Thoracic aorta (tissue), 2 donors: ENCODE measurements around the gene NOS3. TPM values are rescaled to one million over a fixed set of nuclear protein-coding genes. Genes with fewer than 3 reads are reported as not detected.

Source experiments
- ATAC-seq: fragments of 150-250 bp; one replicate; pipeline ENCODE4 v1.8.0; 2017; ENCODE audit warnings: low read depth; ENCODE audit not compliant: insufficient number of reproducible peaks, low FRiP score
- DNase-seq: peaks from one replicate; pipeline ENCODE4 v3.0.0-alpha.2; 2020; ENCODE audit warnings: low spot score
- H3K27ac ChIP-seq, 2 donors: fragments of 200-600 bp; sonication (generic); 1 replicate in 1 of 2; 2 replicates in 1 of 2; pipeline ENCODE4 v1.5.1; 2016; ENCODE audit warnings: mild to moderate bottlenecking in 2 of 2, moderate library complexity in 2 of 2
- H3K27me3 ChIP-seq: fragments of 200-600 bp; sonication (generic); replicated peaks from 2 replicates; pipeline ENCODE4 v1.6.0; 2016; ENCODE audit warnings: mild to moderate bottlenecking; ENCODE audit not compliant: insufficient read depth
- H3K36me3 ChIP-seq: fragments of 200-600 bp; sonication (generic); one replicate; pipeline ENCODE4 v1.5.1; 2016
- H3K4me1 ChIP-seq, 2 donors: fragments of 200-600 bp; sonication (generic); 1 replicate in 1 of 2; 2 replicates in 1 of 2; pipeline versions ENCODE4 v1.5.1 to v1.6.0; 2016; ENCODE audit warnings: low read depth in 2 of 2, mild to moderate bottlenecking in 1 of 2; ENCODE audit not compliant: control insufficient read depth in 1 of 2
- H3K4me3 ChIP-seq: fragments of 200-600 bp; sonication (generic); 2 replicates; pipeline ENCODE4 v1.5.1; 2016; ENCODE audit warnings: mild to moderate bottlenecking
- H3K9me3 ChIP-seq: fragments of 200-600 bp; sonication (generic); 2 replicates; pipeline ENCODE4 v1.5.1; 2016
- CTCF ChIP-seq: fragments of 200-600 bp; sonication (generic); IDR thresholded peaks from one replicate; pipeline ENCODE4 v1.5.1; 2019; ENCODE audit warnings: antibody characterized with exemption
- total RNA-seq, 2 donors: library from RNA; depleted of rRNA; stranded (reverse); fragments of >200 nt; gene quantifications; one replicate each; pipeline versions ENCODE4 v1.1.0 to v1.2.3, GENCODE V29; 2016

Gene NOS3
- total RNA-seq, 2 donors from 2014 or later, result 8.4 to 18.6 TPM

GRCh38 chr7:151033864-151034249 lies 43.0 kb downstream of the NOS3 start:
- Histone ChIP-seq H3K4me3 (no peak overlapping the region), H3K36me3 (peaks cover 20% of the 10 kb centered on the region), H3K4me1 (peaks cover 9 to 11% of the 10 kb centered on the region in 2 donors), H3K27ac (no peak overlapping the region), H3K9me3 (no peaks in the 10 kb centered on the region), H3K27me3 (no peaks in the 10 kb centered on the region)
- DNase-seq (no peak), ATAC-seq (no peak)
- TF ChIP-seq CTCF, result no peak

- peaks cover 20% of the 10 kb centered on the region for H3K36me3 ChIP-seq
- H3K27ac ChIP-seq, result no peak overlapping the region
- TF ChIP-seq CTCF, result no peak
- ATAC-seq, result no peak
- H3K4me1 ChIP-seq, result peaks cover 11 to 12% of the 10 kb centered on the region in 2 donors
- DNase-seq, result no peak
- H3K4me3 ChIP-seq, result no peak overlapping the region
- H3K9me3 ChIP-seq, result no peaks in the 10 kb centered on the region
- no peaks in the 10 kb centered on the region for H3K27me3 ChIP-seq
Observed at GRCh38 chr7:151034312-151035025, 43.7 kb downstream of the NOS3 start.

- Histone ChIP-seq H3K27me3 (no peaks in the 10 kb centered on the region), H3K36me3 (peaks cover 20% of the 10 kb centered on the region), H3K4me3 (no peak overlapping the region), H3K4me1 (peaks cover 11 to 12% of the 10 kb centered on the region in 2 donors), H3K27ac (no peak overlapping the region), H3K9me3 (no peaks in the 10 kb centered on the region)
- no peak for TF ChIP-seq CTCF
- ATAC-seq, result no peak
- DNase-seq, result no peak
Observed at GRCh38 chr7:151035026-151035717, 44.4 kb downstream of the NOS3 start.

- Histone ChIP-seq H3K36me3 (peaks cover 20% of the 10 kb centered on the region), H3K4me3 (no peak overlapping the region), H3K9me3 (no peaks in the 10 kb centered on the region), H3K4me1 (peaks cover 11 to 12% of the 10 kb centered on the region in 2 donors), H3K27ac (no peak overlapping the region), H3K27me3 (no peaks in the 10 kb centered on the region)
- TF ChIP-seq CTCF, result no peak
- DNase-seq, result no peak
- ATAC-seq, result no peak
Observed at GRCh38 chr7:151035902-151036301, 45.1 kb downstream of the NOS3 start.

- H3K36me3 ChIP-seq, result peaks cover 30% of the 10 kb centered on the region
Observed at GRCh38 chr7:151038951-151039849, 48.4 kb downstream of the NOS3 start.

More at GRCh38 chr7:151038951-151039849, 48.4 kb downstream of the NOS3 start:
- Histone ChIP-seq H3K27ac (peak overlapping the region in 1 of 2 donors; percentile 62), H3K4me1 (peaks cover 11 to 12% of the 10 kb centered on the region in 2 donors), H3K9me3 (no peaks in the 10 kb centered on the region), H3K4me3 (no peak overlapping the region), H3K27me3 (no peaks in the 10 kb centered on the region)
- no peak for TF ChIP-seq CTCF
- ATAC-seq (peak; percentile 84), DNase-seq (peak; percentile 63)
